GM12875 (cell line): Measurements from ENCODE around the gene SRRM1.

ENCODE experiments used
- H3K4me3 ChIP-seq: one replicate; pipeline ENCODE4 v1.5.1; 2011; ENCODE audit warnings: low read depth, low read length, control low read depth
- CTCF ChIP-seq: IDR thresholded peaks from 2 replicates; pipeline ENCODE4 v1.5.1; 2011; ENCODE audit warnings: low read depth, mild to moderate bottlenecking, control low read depth, inconsistent platforms, low read length, moderate library complexity, borderline replicate concordance; ENCODE audit not compliant: insufficient read depth

The SRRM1 gene

GRCh38 chr1:24642481-24643362 is at the start of gene SRRM1:
Gene SRRM1, plus strand, starts transcription at chr1:24643302. Its CDS starts 25 bp downstream, at chr1:24643327.
- no peak for TF ChIP-seq CTCF
- H3K4me3 ChIP-seq = peak within 1 kb of the TSS; percentile 84

GRCh38 chr1:24594328-24594598 is 48.8 kb upstream of the SRRM1 start:
- no peak for TF ChIP-seq CTCF
- H3K4me3 ChIP-seq = no peak overlapping the region

GRCh38 chr1:24596401-24596880 is 46.7 kb upstream of the SRRM1 start:
- TF ChIP-seq CTCF = no peak
- H3K4me3 ChIP-seq = no peak overlapping the region

GRCh38 chr1:24599265-24599664 is 43.8 kb upstream of the SRRM1 start:
- no peak for TF ChIP-seq CTCF
- H3K4me3 ChIP-seq = no peak overlapping the region

- TF ChIP-seq CTCF = no peak
- H3K4me3 ChIP-seq = no peak overlapping the region
These were observed 42.6 kb upstream of the SRRM1 start for GRCh38 chr1:24600551-24600950.

GRCh38 chr1:24605534-24606295 is 37.4 kb upstream of the SRRM1 start:
- no peak for TF ChIP-seq CTCF
- H3K4me3 ChIP-seq = no peak overlapping the region

GRCh38 chr1:24606296-24606605 is 36.9 kb upstream of the SRRM1 start:
- no peak for TF ChIP-seq CTCF
- H3K4me3 ChIP-seq = no peak overlapping the region
